GM12864 (cell line): ENCODE data around the gene FBN1.
A peak's percentile ranks its signal among the peaks of the same experiment; 100 is the strongest.

Experiments
- DNase-seq: peaks from one replicate; pipeline ENCODE4 v3.0.0-alpha.2; 2011; ENCODE audit warnings: low read depth
- H3K4me3 ChIP-seq: 2 replicates; pipeline ENCODE4 v1.5.1; 2011; ENCODE audit warnings: mild to moderate bottlenecking, low read depth, low read length, control low read depth
- TF ChIP-seq, protein P1 (sequence below): IDR thresholded peaks from 2 replicates; pipeline ENCODE4 v1.5.1; 2011; ENCODE audit warnings: low read depth, mild to moderate bottlenecking, moderate library complexity, low read length, control low read depth, inconsistent platforms; ENCODE audit errors: missing control alignments

The FBN1 gene

DNA sequence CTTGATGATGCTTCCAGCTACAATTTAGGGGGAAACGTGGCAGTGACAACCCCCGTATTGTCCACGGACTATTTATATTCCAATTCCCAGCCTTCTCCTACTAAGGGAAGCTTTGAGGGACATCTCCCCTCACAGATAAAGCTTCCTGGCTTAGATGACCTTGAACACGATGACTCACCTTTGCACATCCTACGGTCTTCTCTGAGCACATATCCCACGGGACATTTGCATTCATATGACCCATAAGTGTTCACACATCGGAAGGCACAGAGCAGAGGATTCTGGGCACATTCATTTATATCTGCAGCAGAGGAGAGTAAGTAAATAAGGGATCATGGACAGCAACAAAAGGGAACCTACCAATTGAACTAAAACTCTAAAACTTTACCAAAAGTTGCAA lies 212.8 kb downstream of the FBN1 start:
- DNase-seq = peak; percentile 7
- TF ChIP-seq, protein P1, sequence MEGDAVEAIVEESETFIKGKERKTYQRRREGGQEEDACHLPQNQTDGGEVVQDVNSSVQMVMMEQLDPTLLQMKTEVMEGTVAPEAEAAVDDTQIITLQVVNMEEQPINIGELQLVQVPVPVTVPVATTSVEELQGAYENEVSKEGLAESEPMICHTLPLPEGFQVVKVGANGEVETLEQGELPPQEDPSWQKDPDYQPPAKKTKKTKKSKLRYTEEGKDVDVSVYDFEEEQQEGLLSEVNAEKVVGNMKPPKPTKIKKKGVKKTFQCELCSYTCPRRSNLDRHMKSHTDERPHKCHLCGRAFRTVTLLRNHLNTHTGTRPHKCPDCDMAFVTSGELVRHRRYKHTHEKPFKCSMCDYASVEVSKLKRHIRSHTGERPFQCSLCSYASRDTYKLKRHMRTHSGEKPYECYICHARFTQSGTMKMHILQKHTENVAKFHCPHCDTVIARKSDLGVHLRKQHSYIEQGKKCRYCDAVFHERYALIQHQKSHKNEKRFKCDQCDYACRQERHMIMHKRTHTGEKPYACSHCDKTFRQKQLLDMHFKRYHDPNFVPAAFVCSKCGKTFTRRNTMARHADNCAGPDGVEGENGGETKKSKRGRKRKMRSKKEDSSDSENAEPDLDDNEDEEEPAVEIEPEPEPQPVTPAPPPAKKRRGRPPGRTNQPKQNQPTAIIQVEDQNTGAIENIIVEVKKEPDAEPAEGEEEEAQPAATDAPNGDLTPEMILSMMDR = no peak
- H3K4me3 ChIP-seq = no peak overlapping the region

DNA sequence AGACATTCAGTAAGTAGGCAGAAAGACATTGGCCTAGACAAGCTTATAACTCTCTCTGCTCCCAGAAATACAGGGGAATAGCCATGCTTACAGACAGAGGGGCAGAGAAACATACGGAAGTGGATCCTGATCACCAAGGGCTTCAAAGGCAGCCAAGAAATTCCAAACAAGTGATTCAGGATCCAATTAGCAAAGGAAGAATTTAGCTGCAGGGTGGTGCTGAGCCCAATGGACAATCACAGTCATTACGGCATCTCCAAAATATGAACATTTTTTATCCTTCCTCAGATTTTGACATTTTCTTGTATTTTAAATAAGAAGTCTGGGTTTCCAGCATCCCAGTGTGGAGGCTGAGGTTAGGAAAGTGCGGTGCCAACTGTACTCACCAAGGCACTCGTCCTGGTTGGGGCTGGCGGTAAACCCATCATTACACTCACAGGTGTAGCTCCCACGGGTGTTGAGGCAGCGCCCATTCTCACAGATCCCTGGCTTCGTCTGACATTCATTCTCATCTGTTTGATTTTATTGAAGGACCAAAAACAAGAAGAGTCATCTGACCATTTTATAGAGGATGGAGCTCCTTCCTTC lies 217.5 kb downstream of the FBN1 start:
- H3K4me3 ChIP-seq = no peak overlapping the region
- no peak for DNase-seq
- TF ChIP-seq, protein P1 = no peak

DNA sequence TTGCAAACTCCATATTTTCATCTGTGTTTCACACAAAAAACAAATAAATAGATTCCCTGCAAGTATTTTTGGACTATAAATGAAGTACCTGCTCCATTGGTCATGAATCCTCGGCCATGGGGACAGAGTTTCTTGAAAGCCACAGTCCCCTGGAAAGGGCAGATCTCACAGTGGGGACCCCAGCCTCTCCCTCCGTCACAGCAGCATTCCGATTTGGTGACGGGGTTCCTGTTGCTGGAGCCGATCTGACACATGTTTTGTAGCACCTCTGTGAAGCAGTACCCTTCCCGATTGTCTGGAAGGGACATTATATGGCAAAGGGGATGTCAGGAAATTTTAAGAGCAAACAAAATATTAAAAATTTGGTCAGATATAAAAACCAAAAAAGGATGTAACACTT lies 218.0 kb downstream of the FBN1 start:
- H3K4me3 ChIP-seq = no peak overlapping the region
- TF ChIP-seq, protein P1 = no peak
- no peak for DNase-seq

DNA sequence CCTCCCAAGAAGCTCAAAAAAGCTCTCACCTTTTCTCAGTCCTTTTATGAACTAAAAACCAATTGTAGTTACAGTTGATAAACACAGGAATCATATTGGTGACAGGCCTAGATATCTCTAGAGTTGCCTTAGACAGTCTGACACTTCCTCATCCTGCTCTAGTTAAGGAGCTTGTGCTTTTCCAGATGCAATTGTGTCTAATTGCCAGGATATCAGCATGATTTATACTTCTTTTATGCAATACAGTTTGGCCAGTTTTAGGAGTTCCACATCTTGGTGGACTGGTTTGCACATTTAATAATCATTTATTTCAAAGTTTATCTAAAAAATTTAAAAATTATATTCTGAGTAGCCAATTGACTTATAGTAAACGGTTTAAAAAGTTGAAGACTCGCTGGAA lies 218.6 kb downstream of the FBN1 start:
- H3K4me3 ChIP-seq = no peak overlapping the region
- TF ChIP-seq, protein P1 = no peak
- no peak for DNase-seq

DNA sequence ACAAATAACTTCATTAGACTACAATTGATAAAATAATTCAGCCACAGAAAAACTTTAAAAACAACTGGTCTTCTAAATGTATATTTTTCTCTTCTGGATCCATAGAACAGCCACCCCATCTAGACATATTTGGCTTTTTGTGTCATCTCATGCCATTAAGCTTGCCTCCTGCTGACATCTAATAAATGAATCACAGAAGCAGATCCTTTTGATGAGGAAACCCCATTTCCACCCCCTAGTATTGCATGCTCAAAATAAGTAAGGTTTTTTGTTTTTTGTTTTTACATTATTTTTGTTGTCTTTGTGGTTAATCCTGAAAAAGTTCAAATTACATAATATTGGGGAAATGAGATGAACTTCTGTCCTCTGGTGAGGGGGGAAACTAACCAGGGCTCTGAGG lies 219.5 kb downstream of the FBN1 start:
- DNase-seq = no peak
- H3K4me3 ChIP-seq = no peak overlapping the region
- TF ChIP-seq, protein P1 = no peak

DNA sequence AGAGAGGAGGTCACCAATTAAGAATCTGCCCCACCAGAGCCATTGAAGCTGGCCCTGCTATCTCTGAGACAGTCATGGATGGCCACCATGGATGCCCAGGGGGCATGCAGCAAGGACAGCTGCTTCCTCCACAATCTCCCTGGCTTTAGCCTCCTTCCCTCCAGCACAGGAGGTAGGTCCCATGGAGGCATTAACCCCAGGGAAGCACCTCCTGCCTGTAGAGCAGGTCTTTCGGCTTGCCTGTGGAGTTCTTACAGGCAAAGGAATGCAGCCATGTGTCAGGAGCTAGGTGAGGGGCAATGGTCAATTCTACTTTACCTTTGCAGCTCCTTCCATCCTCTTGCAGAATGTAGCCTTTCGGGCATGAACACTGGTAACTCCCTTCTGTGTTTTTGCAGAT lies 220.5 kb downstream of the FBN1 start:
- TF ChIP-seq, protein P1 = no peak
- no peak for DNase-seq
- no peak overlapping the region for H3K4me3 ChIP-seq

DNA sequence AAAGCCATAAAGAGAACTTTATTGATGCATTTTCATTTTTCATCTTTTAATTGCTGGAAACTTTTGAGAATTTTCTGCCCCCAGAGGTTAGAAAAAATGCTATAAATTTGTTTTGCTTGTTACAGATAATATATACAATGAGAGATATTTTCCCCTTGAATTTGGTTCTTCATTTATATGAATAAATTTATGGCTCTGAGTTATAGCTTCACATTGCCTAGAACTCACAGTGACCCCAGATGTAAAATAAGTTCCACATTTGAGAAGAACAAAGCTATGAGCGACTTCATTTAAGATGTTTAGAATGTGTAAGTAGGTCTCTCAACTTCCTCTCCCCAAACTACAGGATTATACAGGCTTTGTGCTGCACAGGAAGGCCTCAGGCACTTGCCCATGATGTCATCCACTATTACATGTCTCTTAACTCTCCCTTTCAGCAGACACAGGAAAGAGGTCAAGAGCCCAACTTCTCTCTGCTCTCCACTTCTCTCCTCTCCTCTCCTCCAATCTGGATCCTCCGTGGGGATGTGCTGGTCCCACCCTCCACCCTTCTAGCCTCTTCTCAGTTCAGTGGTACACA lies 221.5 kb downstream of the FBN1 start:
- DNase-seq = no peak
- no peak overlapping the region for H3K4me3 ChIP-seq
- TF ChIP-seq, protein P1 = no peak
